ENCODE results near the gene EXOC6B.

Gene EXOC6B

DNA sequence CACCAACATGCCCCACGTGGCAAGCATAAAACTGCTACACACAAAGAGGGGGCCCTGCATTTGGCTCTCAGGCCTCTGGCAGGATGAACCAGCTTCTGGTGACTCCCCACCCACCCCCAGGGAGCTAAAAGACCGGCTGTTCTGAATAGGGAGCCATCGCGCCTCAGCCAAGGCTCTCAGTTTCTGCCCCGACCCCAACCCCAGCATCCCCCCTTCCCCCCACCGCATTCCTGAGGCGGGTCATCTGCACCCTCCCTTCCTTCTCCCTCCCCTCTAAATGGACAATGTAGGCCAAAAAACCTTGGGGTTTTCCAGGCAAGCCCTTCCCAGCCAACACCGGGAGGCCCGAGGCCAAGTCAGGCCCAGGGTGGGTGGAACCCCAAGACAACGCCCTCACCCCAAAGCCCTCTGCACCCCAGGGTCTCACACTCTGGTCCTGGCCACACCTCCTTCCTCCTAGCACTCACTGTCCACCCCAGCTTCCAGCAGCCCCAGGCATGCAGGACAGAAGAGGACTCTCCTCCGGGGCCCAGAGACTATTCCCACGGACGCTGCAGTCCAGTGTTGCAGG, 683.9 kb downstream of the EXOC6B start:
- DNase-seq, result no peak

- no peak for DNase-seq
These were observed 684.7 kb downstream of the EXOC6B start for GRCh38 chr2:72141032-72141645.

- DNase-seq, result no peak
These were observed 685.2 kb downstream of the EXOC6B start for GRCh38 chr2:72140621-72140960.

DNA sequence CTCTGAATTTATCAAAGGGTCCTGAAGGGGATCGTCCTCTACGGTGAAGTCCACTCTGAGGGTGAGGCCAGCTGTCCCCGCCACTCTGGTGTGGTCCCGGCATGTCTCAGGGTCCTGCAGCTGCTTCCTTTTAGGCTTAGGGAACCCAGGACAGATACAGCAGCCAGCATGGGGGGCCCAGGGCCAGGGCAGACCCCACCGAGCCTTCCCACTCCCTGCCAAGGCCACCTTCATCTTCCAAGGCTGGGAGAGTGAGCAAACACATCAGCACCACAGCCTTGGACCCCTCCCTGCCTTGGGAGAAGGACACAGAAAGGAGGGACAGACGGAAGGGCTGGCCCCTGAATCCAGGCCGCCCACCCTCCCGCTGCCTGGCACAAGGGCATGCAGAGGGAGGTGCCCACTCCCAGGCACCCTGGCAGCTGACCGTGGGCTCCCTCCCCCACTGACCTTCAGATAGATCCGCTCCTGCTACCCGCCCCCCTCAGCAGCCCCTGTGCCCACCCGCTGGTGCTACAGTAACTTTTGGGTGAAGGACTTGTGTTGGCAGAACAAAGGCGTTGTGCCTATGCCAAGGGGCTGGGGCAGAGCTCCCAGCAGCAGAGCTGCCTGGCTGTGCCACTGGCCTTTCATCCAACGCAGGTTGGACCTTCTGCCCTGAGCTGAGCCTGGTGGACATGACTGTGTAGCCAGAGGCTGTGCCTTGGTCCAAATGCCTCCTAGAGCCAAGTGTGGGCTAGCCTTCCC, 685.8 kb downstream of the EXOC6B start:
- no peak for DNase-seq

DNA sequence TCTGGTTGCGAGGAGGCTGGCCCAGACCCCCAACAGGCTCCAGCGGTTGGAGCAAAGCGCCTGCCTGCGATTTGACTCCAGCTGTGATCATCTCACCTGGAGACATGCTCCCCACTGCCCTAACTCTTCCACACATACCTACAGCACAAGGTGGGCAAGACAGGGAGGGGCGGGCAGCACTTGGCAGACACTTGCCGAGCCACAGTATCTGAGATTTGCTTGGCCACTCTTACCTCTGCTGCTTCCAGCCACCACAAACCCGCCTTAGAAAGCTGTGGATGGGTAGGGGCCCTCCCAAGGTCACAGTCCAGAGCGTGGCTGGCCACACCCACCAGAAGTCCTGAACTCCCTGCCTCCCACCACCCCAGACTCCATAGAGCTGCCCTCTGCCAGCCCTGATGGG, 686.4 kb downstream of the EXOC6B start:
- no peak for DNase-seq

DNA sequence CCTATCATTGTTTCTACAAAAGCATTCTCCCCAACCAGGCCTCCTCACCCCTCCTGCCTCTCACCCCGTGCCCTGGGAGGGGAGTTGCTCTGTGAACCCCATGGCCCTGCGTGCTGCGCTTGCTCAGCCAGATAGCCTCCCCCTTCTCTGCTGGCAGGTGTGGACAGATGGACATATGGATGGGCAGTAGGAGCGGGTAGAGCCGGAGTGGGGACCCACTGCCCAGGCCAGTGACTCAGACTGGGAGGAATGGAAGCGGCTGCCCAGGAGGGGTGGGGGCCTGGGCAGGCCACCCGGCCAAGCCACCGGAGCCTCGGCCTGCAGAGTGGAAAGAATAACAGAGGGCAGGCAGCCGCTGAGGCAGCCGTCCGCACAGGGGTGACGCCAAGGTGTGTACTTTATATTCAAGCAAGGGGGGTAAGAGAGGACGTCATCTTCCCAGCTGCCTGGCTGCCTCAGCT, 686.9 kb downstream of the EXOC6B start:
- DNase-seq, result no peak

DNA sequence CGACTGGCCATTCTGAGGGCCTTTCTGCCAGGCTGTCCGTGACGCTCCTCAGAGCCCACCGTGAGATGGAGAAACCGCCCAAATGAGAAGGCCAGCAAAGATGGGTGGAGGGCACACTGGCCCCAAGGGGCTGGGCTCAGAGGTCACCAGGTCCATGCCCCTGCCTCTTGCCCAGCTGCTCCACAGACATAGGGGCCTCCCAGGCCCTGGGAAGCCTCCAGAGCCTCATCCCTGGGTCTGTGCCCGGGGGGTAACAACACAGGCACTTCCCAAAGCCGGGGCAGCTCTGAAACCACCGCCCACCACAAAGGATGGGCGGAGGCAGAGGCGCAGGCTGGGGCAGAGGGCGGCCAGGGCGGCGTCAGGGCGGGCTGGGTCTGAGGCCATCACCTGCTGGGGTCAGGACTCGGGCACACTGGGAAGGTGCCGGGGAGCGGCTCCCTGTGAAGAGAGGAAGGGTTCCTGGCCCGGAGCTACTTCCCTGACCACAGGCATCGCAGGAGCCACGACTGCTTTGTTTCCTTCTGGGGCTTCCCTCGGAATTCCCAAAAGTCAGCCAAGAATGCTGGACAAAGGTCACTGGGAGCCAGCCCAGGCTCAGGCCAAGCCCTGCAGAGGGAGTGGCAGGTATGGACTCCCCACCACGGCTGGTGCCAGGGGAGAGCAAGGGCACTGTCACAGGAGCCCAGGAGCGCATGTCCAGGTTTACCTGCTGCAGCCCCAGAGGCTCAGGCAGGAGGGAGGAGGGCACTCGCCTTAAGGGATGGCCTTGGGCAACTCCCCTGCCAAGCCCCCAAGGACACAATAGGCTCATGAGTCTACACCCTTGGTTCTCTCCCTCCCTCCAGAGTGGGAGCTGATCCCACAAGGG, 687.6 kb downstream of the EXOC6B start:
- no peak for DNase-seq

DNA sequence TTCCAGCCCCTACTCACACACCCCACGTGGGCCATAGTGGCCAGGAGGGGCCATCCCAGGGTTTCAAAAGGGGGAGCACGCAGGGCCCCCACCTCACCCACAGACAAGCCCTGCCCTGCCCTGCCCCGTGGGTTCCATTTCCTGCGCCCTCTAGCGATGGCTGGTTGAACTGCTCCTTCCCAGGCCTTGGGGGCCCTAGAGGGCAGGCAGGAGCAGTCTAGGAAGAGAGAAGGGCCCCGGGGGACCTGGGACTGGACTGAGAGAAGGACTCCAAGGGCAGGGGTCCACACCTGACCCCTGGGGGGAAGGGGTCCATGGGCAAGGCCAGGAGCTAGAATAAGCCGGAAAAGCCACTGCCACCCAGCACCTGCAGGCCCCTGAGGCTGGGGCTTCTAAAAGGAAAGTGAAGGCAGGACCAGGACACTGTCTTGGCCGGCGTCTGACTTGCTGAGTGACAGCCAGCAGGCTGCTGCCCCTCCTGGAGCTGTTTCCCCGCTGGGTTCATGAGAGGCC, 688.3 kb downstream of the EXOC6B start:
- no peak for DNase-seq

- no peak for DNase-seq
These were observed 688.8 kb downstream of the EXOC6B start for GRCh38 chr2:72136933-72137497.

DNA sequence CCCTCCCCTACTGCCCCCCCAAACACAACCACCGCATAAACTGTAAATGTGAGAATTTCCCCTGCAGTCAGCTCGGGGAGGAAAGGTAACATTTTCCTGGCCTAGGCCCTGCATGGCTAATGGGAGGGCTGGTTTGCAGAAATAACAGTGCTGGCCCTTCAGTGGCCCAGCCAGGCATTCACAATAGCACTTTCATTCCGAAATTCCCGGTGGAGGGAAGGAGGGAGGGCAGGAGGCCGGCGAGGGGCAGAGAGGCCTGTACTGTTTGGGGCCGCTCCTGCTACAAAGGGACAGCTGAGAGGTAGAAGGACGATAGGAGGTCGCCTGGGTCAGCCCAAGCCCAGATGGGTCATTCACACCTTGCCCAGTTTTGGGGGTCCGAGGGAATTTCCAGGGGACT, 689.5 kb downstream of the EXOC6B start:
- no peak for DNase-seq

DNA sequence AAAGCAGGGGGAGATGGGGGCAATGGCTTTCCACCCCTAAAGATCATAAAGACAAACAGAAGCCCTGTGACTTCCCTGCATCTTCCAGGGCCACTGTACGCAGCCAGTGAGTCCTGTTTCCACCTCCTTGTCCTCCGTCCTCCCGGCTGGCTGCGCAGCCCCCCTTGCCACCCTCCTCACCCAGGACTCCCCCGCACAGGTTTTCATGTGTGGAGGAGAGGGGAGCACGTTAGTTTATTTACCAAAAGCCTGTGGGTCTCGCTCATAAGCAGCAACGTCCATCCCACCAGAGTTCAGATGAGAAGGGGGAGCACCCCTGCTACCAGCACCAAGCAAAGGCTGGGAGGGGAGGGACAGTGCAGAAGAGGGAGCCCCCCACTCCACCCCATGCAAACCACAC, 689.9 kb downstream of the EXOC6B start:
- no peak for DNase-seq

- DNase-seq, result no peak
These were observed 690.6 kb downstream of the EXOC6B start for GRCh38 chr2:72134997-72135800.

DNA sequence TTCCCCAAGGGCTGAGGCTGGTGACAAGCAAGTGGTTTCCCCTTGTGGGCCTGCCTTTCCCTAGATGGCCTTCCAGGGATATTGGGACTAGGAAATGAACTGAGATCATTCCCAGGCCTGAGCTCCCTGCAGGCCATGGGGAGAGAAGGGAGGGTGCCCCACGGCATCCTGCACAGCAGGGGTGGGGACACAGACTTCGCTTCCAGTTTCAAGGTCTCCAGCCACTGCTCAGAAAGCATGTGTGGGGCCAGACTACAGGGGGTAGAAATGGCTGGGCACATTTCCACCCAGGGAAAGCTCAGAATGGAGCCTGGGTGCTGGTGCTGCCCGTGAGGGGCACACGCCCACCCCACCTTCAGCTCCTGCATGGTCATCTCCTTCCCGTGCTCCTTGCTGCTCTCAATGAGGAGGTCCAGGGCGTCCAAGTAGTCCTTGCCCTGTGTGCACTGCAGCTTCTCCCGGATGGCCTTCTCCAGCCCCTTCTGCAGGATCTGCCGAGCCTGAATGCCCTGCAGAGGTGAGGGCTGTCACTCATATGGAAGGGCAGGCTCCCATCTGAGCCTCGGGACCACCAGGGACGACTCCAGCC, 691.3 kb downstream of the EXOC6B start:
- no peak for DNase-seq

DNA sequence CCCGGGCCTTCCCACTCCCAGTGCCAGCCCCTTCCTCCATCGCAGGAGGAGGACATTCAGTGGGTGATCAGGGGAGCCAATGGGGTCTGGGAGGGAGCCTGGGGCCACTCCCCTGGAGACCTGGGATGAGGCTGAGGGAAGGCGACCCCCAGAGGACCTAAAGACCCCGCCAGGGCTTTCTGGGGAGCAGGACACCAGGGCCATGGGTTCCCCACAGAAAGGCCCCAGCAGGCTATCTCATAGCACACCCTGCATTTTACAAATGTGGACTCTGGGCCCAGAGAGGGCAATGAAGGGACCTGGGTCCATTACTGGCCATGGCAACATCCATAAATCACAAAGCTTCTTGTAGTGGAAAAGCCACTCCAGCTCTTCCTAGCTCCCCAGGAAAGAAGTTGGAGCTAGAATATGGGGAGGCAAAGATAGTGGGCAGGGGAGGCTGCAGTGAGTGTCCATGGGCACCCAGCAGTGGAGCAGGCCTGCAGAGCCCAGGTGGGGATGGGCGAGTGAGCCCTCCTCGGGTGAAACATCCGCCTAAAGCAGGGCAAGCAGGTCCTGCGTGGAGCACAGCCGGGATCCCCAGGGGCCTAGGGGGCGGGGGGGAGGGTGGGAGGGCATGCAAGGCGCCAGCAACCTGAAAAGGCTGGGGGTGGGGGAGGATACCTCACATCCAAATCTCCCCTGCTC, 692.0 kb downstream of the EXOC6B start:
- DNase-seq, result no peak

DNA sequence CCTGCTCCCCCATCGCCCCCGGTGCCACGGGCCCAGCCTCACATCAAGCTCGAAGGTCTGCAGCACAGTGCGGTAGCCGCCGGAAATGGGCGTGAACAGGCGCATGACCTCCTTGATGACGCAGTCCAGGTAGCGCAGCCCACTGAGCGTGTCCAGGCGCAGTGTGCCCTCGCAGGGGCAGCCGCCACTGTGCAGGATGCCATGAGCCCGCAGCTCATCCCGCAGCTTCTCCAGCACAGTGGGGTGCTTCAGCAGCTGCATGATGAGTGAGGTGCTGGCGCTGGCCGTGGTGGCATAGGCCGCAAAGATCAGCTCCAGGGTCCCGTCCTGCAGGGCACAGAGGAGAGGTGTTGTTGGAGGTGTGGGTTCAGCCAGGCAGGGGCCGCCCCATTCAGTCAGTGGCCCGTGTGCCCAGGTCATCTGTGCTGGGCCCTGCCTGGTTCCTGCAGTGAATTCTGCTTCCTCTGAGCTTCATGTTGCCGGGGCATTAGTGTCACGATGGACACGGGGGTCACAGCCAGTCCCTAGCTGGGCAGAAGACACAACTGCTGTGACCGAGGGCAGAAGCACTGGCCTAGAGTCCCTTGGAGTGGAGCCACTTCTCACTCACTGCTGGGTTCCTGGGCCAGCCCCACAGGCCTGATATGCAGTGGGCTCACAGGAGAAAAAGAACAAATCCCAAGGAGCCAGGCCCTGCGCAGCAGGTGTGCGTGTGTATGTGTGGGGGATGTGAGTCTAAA, 692.7 kb downstream of the EXOC6B start:
- no peak for DNase-seq

DNA sequence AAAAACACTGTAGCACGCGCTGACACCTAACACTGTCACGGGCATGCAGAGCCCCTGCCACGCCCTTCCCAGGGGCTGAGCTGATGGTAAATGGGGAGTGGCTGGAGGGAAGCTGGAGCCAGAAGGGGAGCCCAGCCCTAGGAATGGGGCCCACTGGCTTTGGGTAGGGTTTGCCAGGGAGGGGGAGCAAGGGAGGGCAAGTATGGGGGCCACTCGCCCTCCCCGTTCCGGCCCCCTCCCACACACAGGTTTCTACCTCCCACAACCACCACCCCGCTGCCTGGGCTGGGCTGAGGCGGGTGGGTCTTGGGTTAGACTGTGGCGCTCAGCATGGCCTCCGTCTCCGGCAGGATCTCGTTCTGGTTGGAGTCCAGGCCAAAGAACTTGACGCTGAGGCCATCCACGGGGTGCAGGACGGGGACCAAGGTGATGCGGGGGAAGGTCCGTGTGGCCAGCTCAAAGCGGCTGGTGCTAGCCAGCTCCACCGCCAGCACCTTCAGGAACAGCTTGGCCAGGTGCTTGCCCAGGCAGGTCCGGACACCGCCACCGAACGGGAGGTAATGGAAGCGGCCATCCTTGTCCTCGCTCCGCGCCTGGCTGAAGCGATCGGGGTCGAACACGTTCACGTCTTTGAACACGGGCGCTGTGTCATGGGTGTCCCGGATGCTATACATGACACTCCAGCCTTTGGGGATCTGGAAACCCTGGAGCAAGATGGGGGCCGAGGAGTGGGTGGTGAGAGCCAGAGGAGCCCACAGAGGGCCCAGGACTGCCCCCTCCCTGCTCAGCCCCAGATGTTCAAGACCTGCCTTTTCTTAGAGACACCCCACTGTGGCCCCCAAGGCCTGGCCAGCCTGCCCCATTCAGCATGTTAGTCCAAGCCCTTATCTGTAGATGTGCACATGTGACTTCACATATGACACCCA, 693.7 kb downstream of the EXOC6B start:
- DNase-seq, result no peak

- DNase-seq, result no peak
These were observed 694.4 kb downstream of the EXOC6B start for GRCh38 chr2:72131371-72131891.

DNA sequence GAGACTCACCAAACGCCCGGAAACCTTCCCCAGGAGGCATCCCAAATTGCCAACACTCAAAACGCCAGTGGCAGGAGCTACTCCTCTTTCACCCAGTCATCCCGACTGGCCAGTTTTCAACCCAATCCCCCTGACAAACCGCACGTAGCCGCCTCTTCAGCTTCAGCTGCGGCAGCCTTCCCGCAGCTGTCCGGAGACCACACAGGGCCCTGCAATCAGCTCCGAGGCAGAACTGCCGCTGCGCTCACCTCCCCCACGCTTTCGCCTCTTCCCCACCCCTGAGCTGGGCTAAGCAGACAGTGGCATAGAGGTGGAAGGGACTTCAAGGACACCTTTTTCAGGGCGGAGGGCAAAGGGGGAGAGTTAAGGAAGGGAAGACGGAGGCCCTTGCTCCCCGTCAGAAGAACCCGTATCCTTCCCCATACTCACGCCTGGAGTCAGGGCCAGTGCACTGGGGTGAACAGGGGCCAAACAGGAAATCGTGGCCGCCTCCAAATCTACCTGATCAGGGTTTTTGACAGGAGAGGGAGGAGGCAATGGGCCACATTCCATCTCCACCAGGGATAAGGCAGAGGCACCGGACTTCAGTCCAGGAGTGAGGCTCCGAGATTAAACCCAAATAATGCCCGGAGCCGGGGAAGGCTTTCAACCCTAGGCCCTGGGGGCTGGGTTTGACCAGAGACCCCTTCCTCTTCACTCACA, 695.0 kb downstream of the EXOC6B start:
- DNase-seq, result no peak

All from NCI-H2081 treated with DMSO at 0.1 percent for 48 hours (cell line).